WTC11 (cell line): Measurements from ENCODE around the gene SIN3B.

Source experiments
- CBFB ChIP-seq: sonication (generic); formaldehyde crosslinking; IDR thresholded peaks from 2 replicates; pipeline ENCODE4 v1.8.1; 2022; ENCODE audit warnings: mild to moderate bottlenecking, low read depth, missing genetic modification reagents
- FOXP1 ChIP-seq: sonication (generic); formaldehyde crosslinking; IDR thresholded peaks from 2 replicates; pipeline ENCODE4 v1.8.0; 2022; ENCODE audit warnings: missing genetic modification reagents, mild to moderate bottlenecking, moderate library complexity, borderline replicate concordance
- KAT7 ChIP-seq: sonication (generic); formaldehyde crosslinking; IDR thresholded peaks from 2 replicates; pipeline ENCODE4 v1.8.1; 2023; ENCODE audit warnings: missing genetic modification reagents, mild to moderate bottlenecking, borderline replicate concordance
- MAX ChIP-seq: sonication (generic); formaldehyde crosslinking; IDR thresholded peaks from 2 replicates; pipeline ENCODE4 v1.8.0; 2022; ENCODE audit warnings: mild to moderate bottlenecking, missing genetic modification reagents
- NFE2L1 ChIP-seq: sonication (generic); formaldehyde crosslinking; IDR thresholded peaks from 2 replicates; pipeline ENCODE4 v1.8.1; 2023; ENCODE audit warnings: missing genetic modification reagents
- NFYB ChIP-seq: sonication (generic); formaldehyde crosslinking; conservative IDR thresholded peaks from 2 replicates; pipeline ENCODE4 v1.8.0; 2022; ENCODE audit warnings: low read depth, missing genetic modification reagents
- RORB ChIP-seq: fragments of 250-450 bp; sonication (Bioruptor Pico); IDR thresholded peaks from 2 replicates; pipeline ENCODE4 v1.9.0; 2021; ENCODE audit warnings: mild to moderate bottlenecking
- SOX15 ChIP-seq: fragments of 250-450 bp; sonication (Bioruptor Pico); IDR thresholded peaks from 2 replicates; pipeline ENCODE4 v1.9.0; 2021; ENCODE audit warnings: mild to moderate bottlenecking
- TCF7 ChIP-seq: sonication (generic); formaldehyde crosslinking; IDR thresholded peaks from 2 replicates; pipeline ENCODE4 v1.8.0; 2022; ENCODE audit warnings: mild to moderate bottlenecking, low read depth, missing genetic modification reagents, moderate library complexity
- USF1 ChIP-seq: sonication (generic); formaldehyde crosslinking; IDR thresholded peaks from 2 replicates; pipeline ENCODE4 v1.8.0; 2022; ENCODE audit warnings: mild to moderate bottlenecking, missing genetic modification reagents
- ZNF263 ChIP-seq: sonication (generic); formaldehyde crosslinking; IDR thresholded peaks from 2 replicates; pipeline ENCODE4 v1.8.1; 2022; ENCODE audit warnings: low read depth, mild to moderate bottlenecking, moderate library complexity, missing genetic modification reagents
- TF ChIP-seq, protein P1 (sequence below): fragments of 200-600 bp; IDR thresholded peaks from 2 replicates; pipeline ENCODE4 v1.8.0; 2022; ENCODE audit warnings: antibody characterized with exemption

- no peak for TF ChIP-seq FOXP1 (CRISPR knock-in tag)
- no peak for TF ChIP-seq SOX15
- TF ChIP-seq, protein P1, sequence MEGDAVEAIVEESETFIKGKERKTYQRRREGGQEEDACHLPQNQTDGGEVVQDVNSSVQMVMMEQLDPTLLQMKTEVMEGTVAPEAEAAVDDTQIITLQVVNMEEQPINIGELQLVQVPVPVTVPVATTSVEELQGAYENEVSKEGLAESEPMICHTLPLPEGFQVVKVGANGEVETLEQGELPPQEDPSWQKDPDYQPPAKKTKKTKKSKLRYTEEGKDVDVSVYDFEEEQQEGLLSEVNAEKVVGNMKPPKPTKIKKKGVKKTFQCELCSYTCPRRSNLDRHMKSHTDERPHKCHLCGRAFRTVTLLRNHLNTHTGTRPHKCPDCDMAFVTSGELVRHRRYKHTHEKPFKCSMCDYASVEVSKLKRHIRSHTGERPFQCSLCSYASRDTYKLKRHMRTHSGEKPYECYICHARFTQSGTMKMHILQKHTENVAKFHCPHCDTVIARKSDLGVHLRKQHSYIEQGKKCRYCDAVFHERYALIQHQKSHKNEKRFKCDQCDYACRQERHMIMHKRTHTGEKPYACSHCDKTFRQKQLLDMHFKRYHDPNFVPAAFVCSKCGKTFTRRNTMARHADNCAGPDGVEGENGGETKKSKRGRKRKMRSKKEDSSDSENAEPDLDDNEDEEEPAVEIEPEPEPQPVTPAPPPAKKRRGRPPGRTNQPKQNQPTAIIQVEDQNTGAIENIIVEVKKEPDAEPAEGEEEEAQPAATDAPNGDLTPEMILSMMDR: no peak
- TF ChIP-seq ZNF263 (CRISPR knock-in tag): no peak
- no peak for TF ChIP-seq RORB
- TF ChIP-seq USF1 (CRISPR knock-in tag): no peak
- no peak for TF ChIP-seq CBFB
- no peak for TF ChIP-seq NFYB
- TF ChIP-seq TCF7 (CRISPR knock-in tag): no peak
- TF ChIP-seq MAX: no peak
- TF ChIP-seq KAT7: no peak
- no peak for TF ChIP-seq NFE2L1 (CRISPR knock-in tag)
Measured at GRCh38 chr19:16861011-16861410, 31.8 kb downstream of the SIN3B start.
